COLO829 (cell line): ENCODE measurements around the gene FGF5.

Experiments used
- DNase-seq: peaks from one replicate; pipeline ENCODE4 v3.0.0; 2012; ENCODE audit warnings: low spot score

Gene FGF5

GRCh38 chr4:80340036-80340435, 73.6 kb downstream of the FGF5 start:
- no peak for DNase-seq
